Measurements from ENCODE around the gene GPRC5B.

GPRC5B gene

GRCh38 chr16:19817875-19818274 is 66.8 kb downstream of the GPRC5B start:
- no peak overlapping the region for H3K4me3 ChIP-seq (ENCODE audit: low read length in 2 of 2)
- H3K36me3 ChIP-seq (ENCODE audit: control insufficient read depth in 2 of 2, insufficient read depth in 2 of 2, low read length in 2 of 2), result no peaks in the 10 kb centered on the region
- no peaks in the 10 kb centered on the region for H3K4me1 ChIP-seq (ENCODE audit: control insufficient read depth in 2 of 2, insufficient read depth in 2 of 2, low read length in 2 of 2)
- H3K9me3 ChIP-seq (ENCODE audit: control insufficient read depth in 2 of 2, low read length in 2 of 2), result no peaks in the 10 kb centered on the region
- no peak overlapping the region for H3K9ac ChIP-seq (ENCODE audit: low read depth in 1 of 2, low read length in 2 of 2)
- no peak overlapping the region for H3K27ac ChIP-seq (ENCODE audit: low read depth in 2 of 2, low read length in 2 of 2)
- no peaks in the 10 kb centered on the region for H3K27me3 ChIP-seq (ENCODE audit: control insufficient read depth in 2 of 2, insufficient read depth in 2 of 2, low read length in 2 of 2)

GRCh38 chr16:19817122-19817521 is 67.5 kb downstream of the GPRC5B start:
- H3K27ac ChIP-seq (ENCODE audit: low read depth in 2 of 2, low read length in 2 of 2), result no peak overlapping the region
- H3K4me1 ChIP-seq (ENCODE audit: control insufficient read depth in 2 of 2, insufficient read depth in 2 of 2, low read length in 2 of 2), result no peaks in the 10 kb centered on the region
- H3K9ac ChIP-seq (ENCODE audit: low read depth in 1 of 2, low read length in 2 of 2), result no peak overlapping the region
- no peaks in the 10 kb centered on the region for H3K27me3 ChIP-seq (ENCODE audit: control insufficient read depth in 2 of 2, insufficient read depth in 2 of 2, low read length in 2 of 2)
- no peak overlapping the region for H3K4me3 ChIP-seq (ENCODE audit: low read length in 2 of 2)
- no peaks in the 10 kb centered on the region for H3K36me3 ChIP-seq (ENCODE audit: control insufficient read depth in 2 of 2, insufficient read depth in 2 of 2, low read length in 2 of 2)
- no peaks in the 10 kb centered on the region for H3K9me3 ChIP-seq (ENCODE audit: control insufficient read depth in 2 of 2, low read length in 2 of 2)

- H3K4me1 ChIP-seq (ENCODE audit: control insufficient read depth in 2 of 2, insufficient read depth in 2 of 2, low read length in 2 of 2), result no peaks in the 10 kb centered on the region
- no peak overlapping the region for H3K9ac ChIP-seq (ENCODE audit: low read depth in 1 of 2, low read length in 2 of 2)
- H3K27me3 ChIP-seq (ENCODE audit: control insufficient read depth in 2 of 2, insufficient read depth in 2 of 2, low read length in 2 of 2), result no peaks in the 10 kb centered on the region
- H3K27ac ChIP-seq (ENCODE audit: low read depth in 2 of 2, low read length in 2 of 2), result no peak overlapping the region
- no peak overlapping the region for H3K4me3 ChIP-seq (ENCODE audit: low read length in 2 of 2)
- H3K9me3 ChIP-seq (ENCODE audit: control insufficient read depth in 2 of 2, low read length in 2 of 2), result no peaks in the 10 kb centered on the region
- H3K36me3 ChIP-seq (ENCODE audit: control insufficient read depth in 2 of 2, insufficient read depth in 2 of 2, low read length in 2 of 2), result no peaks in the 10 kb centered on the region
Observed at GRCh38 chr16:19815418-19815817, 69.2 kb downstream of the GPRC5B start.

GRCh38 chr16:19812986-19813385 is 71.7 kb downstream of the GPRC5B start:
- H3K4me1 ChIP-seq (ENCODE audit: control insufficient read depth in 2 of 2, insufficient read depth in 2 of 2, low read length in 2 of 2), result no peaks in the 10 kb centered on the region
- no peaks in the 10 kb centered on the region for H3K36me3 ChIP-seq (ENCODE audit: control insufficient read depth in 2 of 2, insufficient read depth in 2 of 2, low read length in 2 of 2)
- no peaks in the 10 kb centered on the region for H3K27me3 ChIP-seq (ENCODE audit: control insufficient read depth in 2 of 2, insufficient read depth in 2 of 2, low read length in 2 of 2)
- no peak overlapping the region for H3K27ac ChIP-seq (ENCODE audit: low read depth in 2 of 2, low read length in 2 of 2)
- no peaks in the 10 kb centered on the region for H3K9me3 ChIP-seq (ENCODE audit: control insufficient read depth in 2 of 2, low read length in 2 of 2)
- no peak overlapping the region for H3K4me3 ChIP-seq (ENCODE audit: low read length in 2 of 2)
- no peak overlapping the region for H3K9ac ChIP-seq (ENCODE audit: low read depth in 1 of 2, low read length in 2 of 2)

GRCh38 chr16:19810817-19811731 is 73.6 kb downstream of the GPRC5B start:
- H3K9me3 ChIP-seq (ENCODE audit: control insufficient read depth in 2 of 2, low read length in 2 of 2), result no peaks in the 10 kb centered on the region
- H3K27me3 ChIP-seq (ENCODE audit: control insufficient read depth in 2 of 2, insufficient read depth in 2 of 2, low read length in 2 of 2), result no peaks in the 10 kb centered on the region
- H3K9ac ChIP-seq (ENCODE audit: low read depth in 1 of 2, low read length in 2 of 2), result no peak overlapping the region
- no peak overlapping the region for H3K27ac ChIP-seq (ENCODE audit: low read depth in 2 of 2, low read length in 2 of 2)
- H3K4me1 ChIP-seq (ENCODE audit: control insufficient read depth in 2 of 2, insufficient read depth in 2 of 2, low read length in 2 of 2), result no peaks in the 10 kb centered on the region
- H3K36me3 ChIP-seq (ENCODE audit: control insufficient read depth in 2 of 2, insufficient read depth in 2 of 2, low read length in 2 of 2), result no peaks in the 10 kb centered on the region
- H3K4me3 ChIP-seq (ENCODE audit: low read length in 2 of 2), result no peak overlapping the region

GRCh38 chr16:19809693-19810092 is 75.0 kb downstream of the GPRC5B start:
- H3K27ac ChIP-seq (ENCODE audit: low read depth in 2 of 2, low read length in 2 of 2), result no peak overlapping the region
- H3K27me3 ChIP-seq (ENCODE audit: control insufficient read depth in 2 of 2, insufficient read depth in 2 of 2, low read length in 2 of 2), result no peaks in the 10 kb centered on the region
- no peak overlapping the region for H3K9ac ChIP-seq (ENCODE audit: low read depth in 1 of 2, low read length in 2 of 2)
- no peaks in the 10 kb centered on the region for H3K36me3 ChIP-seq (ENCODE audit: control insufficient read depth in 2 of 2, insufficient read depth in 2 of 2, low read length in 2 of 2)
- no peak overlapping the region for H3K4me3 ChIP-seq (ENCODE audit: low read length in 2 of 2)
- H3K9me3 ChIP-seq (ENCODE audit: control insufficient read depth in 2 of 2, low read length in 2 of 2), result no peaks in the 10 kb centered on the region
- H3K4me1 ChIP-seq (ENCODE audit: control insufficient read depth in 2 of 2, insufficient read depth in 2 of 2, low read length in 2 of 2), result no peaks in the 10 kb centered on the region

- no peaks in the 10 kb centered on the region for H3K36me3 ChIP-seq (ENCODE audit: control insufficient read depth in 2 of 2, insufficient read depth in 2 of 2, low read length in 2 of 2)
- no peak overlapping the region for H3K9ac ChIP-seq (ENCODE audit: low read depth in 1 of 2, low read length in 2 of 2)
- no peaks in the 10 kb centered on the region for H3K27me3 ChIP-seq (ENCODE audit: control insufficient read depth in 2 of 2, insufficient read depth in 2 of 2, low read length in 2 of 2)
- H3K4me1 ChIP-seq (ENCODE audit: control insufficient read depth in 2 of 2, insufficient read depth in 2 of 2, low read length in 2 of 2), result peaks cover 0 to 3% of the 10 kb centered on the region in 2 donors
- no peak overlapping the region for H3K4me3 ChIP-seq (ENCODE audit: low read length in 2 of 2)
- H3K9me3 ChIP-seq (ENCODE audit: control insufficient read depth in 2 of 2, low read length in 2 of 2), result no peaks in the 10 kb centered on the region
- no peak overlapping the region for H3K27ac ChIP-seq (ENCODE audit: low read depth in 2 of 2, low read length in 2 of 2)
Observed at GRCh38 chr16:19809121-19809635, 75.5 kb downstream of the GPRC5B start.

- no peaks in the 10 kb centered on the region for H3K27me3 ChIP-seq (ENCODE audit: control insufficient read depth in 2 of 2, insufficient read depth in 2 of 2, low read length in 2 of 2)
- no peak overlapping the region for H3K9ac ChIP-seq (ENCODE audit: low read depth in 1 of 2, low read length in 2 of 2)
- no peaks in the 10 kb centered on the region for H3K9me3 ChIP-seq (ENCODE audit: control insufficient read depth in 2 of 2, low read length in 2 of 2)
- no peak overlapping the region for H3K27ac ChIP-seq (ENCODE audit: low read depth in 2 of 2, low read length in 2 of 2)
- H3K4me1 ChIP-seq (ENCODE audit: control insufficient read depth in 2 of 2, insufficient read depth in 2 of 2, low read length in 2 of 2), result peaks cover 0 to 3% of the 10 kb centered on the region in 2 donors
- H3K36me3 ChIP-seq (ENCODE audit: control insufficient read depth in 2 of 2, insufficient read depth in 2 of 2, low read length in 2 of 2), result no peaks in the 10 kb centered on the region
- H3K4me3 ChIP-seq (ENCODE audit: low read length in 2 of 2), result no peak overlapping the region
Observed at GRCh38 chr16:19808061-19808641, 76.5 kb downstream of the GPRC5B start.
